GM18511 (cell line): ENCODE measurements around the gene GP1BA.

Experiments
- ATAC-seq: cut with Tn5 transposase; IDR thresholded peaks from one replicate; pipeline ENCODE4 v1.9.1; 2021; ENCODE audit warnings: mild to moderate bottlenecking, moderate library complexity; ENCODE audit not compliant: unreplicated experiment

The GP1BA gene

DNA sequence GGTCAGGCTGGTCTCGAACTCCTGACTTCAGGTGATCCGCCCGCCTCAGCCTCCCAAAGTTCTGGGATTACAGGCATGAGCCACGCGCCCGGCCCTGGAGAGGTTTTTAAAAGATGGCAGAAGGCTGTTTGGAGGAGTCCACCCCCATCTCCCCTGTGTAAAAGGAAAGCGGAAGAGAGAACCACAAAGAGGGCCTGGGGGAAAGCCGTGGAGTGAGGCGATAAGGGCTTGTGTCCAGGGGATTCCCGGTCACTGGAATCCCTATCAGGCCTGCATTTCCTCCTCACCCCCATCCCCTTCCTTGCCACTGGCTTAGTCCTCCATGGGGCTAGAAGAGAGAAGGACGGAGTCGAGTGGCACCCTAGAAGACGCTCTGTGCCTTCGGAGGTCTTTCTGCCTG, at the start of gene GP1BA:
TSS of gene GP1BA (plus strand) at position 315 of the 400 bp plus-strand sequence. CDS start 328 bp downstream, outside the sequence.
- no peak for ATAC-seq

DNA sequence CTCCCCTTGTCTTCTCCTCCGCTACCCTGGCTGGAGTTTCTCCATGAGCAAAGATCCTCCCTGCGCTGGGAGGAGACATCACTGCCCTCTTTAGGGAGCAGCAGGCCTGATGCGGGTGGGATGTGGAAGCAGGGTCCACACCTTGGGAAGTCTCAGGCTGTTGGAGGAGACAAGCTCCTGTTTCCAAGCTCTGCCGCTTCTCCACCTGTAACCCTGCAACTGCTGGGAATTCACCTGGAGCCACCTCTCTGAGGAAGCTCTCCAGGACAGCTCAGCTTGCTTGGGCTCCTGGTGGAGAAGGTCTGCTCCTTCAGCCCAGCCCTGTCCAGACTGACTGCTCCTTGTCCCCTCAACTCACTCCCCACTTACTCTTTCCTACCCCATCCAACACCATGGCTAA, 47.6 kb upstream of the GP1BA start:
- no peak for ATAC-seq

DNA sequence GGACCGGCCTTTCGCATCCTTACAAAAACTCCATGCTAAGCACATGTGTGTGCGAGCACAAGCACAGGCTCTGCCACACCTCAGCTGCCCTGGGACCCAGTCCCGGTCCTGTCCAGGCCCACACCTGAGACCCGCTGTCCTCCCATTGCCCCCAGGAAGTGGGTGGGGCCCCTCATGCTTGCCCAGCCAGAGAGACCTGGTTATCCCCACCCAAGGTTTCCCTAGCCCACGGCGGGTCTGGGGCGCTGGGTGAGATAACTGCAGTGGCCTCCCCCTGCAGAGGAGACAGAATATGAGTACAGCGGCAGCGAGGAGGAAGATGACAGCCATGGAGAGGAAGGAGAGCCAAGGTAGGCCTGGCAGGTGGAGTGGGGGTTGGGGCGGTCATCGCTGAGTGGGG, 45.2 kb upstream of the GP1BA start:
- no peak for ATAC-seq

DNA sequence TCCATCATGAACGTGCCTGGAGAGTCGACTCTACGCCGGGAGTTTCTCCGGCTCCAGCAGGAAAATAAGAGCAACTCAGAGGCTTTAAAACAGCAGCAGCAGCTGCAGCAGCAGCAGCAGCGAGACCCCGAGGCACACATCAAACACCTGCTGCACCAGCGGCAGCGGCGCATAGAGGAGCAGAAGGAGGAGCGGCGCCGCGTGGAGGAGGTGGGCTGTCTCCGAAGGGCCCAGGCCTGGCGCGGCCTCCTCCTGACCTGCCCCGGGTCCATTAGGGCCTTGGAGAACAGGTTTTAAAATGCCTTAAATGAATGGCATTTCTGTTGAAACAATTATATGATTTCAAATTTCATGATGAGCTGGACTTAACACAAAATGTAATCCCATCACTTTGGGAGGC, 44.5 kb upstream of the GP1BA start:
- ATAC-seq = no peak

DNA sequence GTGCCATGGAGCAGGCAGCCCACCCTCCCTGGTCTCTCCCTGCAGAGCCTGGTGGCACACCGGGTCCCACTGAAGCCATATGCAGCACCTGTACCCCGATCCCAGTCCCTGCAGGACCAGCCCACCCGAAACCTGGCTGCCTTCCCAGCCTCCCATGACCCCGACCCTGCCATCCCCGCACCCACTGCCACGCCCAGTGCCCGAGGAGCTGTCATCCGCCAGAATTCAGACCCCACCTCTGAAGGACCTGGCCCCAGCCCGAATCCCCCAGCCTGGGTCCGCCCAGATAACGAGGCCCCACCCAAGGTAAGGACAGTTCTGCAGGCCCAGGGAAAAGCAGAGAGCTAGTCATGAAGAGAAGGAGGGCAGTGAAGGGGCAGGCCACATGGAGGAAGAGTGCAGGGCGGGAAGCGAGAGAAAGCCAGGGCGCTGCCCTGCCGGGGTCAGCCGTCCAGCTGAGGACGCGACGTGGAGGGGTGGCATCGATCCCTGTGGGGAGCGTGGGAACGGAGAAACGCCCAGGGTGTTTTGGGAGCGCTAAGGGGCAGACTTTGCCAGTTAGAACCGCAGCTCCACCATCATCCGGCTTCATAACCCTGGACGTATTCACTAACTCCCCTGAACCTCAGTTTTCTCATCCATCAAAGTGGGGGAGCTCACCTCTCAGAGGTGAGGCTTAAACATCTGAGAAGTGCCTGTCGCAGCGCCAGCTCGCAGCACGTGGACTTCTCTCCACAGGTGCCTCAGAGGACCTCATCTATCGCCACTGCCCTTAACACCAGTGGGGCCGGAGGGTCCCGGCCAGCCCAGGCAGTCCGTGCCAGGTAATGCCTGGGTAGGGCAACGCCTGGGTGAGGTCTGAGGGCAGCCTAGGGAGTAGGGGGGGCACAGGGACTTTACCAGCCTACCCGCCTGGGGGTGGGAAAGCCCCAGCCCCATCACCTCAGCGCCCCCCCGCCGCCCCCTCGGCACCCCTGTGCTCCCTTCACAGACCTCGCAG, 40.4 kb upstream of the GP1BA start:
- ATAC-seq = no peak

- no peak for ATAC-seq
Measured at GRCh38 chr17:4892499-4893221, 39.4 kb upstream of the GP1BA start.

DNA sequence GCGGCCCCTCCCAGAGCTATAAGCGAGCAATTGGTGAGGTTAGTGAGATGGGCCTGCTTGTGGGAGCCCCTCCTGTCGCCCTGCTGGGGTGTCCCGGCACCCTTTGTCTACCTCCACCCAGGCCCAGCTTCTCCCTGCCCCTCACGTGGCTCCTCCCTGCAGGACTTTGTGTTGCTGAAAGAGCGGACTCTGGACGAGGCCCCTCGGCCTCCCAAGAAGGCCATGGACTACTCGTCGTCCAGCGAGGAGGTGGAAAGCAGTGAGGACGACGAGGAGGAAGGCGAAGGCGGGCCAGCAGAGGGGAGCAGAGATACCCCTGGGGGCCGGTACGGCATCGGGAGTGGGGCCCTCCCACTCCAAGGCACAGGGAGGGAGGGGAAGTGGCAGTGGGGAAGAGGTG, 38.8 kb upstream of the GP1BA start:
- no peak for ATAC-seq

- ATAC-seq = no peak
Measured at GRCh38 chr17:4893721-4894560, 38.1 kb upstream of the GP1BA start.

DNA sequence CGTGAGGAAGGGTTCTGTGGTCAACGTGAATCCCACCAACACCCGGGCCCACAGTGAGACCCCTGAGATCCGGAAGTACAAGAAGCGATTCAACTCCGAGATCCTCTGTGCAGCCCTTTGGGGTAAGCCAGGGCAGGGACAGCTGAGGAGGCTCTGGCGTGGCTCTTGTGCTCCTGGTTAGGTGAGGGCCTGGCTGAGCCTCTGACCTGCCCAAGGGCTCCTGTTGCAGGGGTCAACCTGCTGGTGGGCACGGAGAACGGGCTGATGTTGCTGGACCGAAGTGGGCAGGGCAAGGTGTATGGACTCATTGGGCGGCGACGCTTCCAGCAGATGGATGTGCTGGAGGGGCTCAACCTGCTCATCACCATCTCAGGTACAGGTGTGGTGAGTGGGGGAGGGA, 37.0 kb upstream of the GP1BA start:
- no peak for ATAC-seq

DNA sequence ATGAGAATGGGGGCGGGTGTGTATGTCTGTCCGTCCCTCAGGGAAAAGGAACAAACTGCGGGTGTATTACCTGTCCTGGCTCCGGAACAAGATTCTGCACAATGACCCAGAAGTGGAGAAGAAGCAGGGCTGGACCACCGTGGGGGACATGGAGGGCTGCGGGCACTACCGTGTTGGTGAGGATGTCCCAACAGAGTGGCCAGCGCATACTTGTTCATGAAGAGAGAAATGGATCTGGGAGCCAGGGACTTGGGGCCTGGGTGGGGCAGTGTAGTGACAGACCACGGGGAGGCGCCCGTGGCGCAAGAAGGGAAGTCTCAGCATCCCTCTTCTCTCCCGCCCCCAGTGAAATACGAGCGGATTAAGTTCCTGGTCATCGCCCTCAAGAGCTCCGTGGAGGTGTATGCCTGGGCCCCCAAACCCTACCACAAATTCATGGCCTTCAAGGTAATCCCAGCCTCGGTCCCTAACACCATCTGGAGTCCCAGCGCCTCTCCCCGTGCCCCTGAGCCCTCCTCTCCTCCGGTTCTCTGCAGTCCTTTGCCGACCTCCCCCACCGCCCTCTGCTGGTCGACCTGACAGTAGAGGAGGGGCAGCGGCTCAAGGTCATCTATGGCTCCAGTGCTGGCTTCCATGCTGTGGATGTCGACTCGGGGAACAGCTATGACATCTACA, 36.3 kb upstream of the GP1BA start:
- ATAC-seq = no peak

DNA sequence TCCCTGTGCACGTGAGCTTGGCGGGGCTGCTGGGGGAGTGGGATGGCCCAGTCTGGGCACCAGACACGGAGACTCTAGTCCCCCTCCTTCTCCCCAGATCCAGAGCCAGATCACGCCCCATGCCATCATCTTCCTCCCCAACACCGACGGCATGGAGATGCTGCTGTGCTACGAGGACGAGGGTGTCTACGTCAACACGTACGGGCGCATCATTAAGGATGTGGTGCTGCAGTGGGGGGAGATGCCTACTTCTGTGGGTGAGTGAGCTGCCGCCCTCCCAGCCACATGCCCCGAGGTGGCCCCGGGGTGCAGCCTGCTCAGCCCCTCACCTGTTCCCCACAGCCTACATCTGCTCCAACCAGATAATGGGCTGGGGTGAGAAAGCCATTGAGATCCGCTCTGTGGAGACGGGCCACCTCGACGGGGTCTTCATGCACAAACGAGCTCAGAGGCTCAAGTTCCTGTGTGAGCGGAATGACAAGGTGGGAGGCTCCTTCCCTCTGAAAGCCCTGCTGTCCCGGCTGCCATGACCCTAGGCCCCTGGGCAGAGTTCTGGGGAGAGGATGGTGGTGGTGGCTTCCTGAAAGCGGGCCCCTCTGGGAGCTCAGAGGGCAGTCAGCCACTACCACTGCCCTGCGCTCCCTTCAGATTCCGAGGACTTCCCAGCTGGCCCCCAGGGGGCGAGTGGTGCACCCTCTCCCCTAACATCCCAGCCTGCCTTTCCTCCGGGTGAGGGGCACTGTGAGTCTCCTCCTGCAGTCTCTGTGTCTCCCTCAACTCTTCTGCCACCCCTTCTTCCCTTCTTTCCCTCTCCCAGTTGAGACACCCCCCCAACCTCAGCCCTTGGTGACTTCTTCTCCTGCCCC, 35.5 kb upstream of the GP1BA start:
- no peak for ATAC-seq

- ATAC-seq = no peak
Measured at GRCh38 chr17:4897198-4897687, 34.8 kb upstream of the GP1BA start.

DNA sequence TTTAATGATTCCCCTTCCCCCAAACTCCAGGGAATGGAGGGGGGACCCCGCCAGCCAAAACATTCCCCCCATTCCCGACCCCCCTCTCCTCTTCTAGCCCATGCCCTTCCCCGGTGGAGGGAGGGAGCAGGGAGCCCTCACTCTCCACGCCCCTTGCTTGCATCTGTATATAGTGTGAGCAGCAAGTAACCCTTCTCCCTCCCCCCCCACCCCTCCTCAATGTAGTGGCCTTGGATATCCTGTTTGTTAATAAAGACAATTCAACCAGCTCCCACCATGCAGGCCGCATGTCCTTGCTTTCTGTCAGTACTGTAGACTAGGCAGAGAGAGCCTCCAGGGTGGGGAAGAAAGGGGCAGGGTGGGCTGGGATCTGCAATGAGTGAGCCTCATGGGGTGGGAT, 34.3 kb upstream of the GP1BA start:
- ATAC-seq = no peak

DNA sequence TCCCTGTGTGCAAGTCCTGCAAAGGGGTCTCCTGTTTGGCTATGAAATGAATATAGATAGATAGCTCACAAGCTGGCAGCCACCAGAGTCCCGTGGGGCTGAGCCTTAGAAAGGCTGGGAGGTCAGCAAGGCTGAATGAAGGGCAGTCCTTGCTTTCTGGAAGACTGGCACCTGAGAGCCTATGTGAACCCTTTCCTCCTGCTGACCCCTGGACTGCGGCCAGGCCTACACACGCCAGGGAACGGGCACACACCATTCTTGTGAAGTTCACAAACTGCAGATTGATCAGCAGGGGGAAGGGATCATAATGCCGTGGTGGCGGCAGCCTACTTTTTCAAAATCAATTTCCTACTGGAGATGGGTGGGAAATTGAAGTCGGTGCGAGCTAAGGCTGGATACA, 33.7 kb upstream of the GP1BA start:
- no peak for ATAC-seq

GRCh38 chr17:4898927-4899326, 33.1 kb upstream of the GP1BA start:
- ATAC-seq = no peak

DNA sequence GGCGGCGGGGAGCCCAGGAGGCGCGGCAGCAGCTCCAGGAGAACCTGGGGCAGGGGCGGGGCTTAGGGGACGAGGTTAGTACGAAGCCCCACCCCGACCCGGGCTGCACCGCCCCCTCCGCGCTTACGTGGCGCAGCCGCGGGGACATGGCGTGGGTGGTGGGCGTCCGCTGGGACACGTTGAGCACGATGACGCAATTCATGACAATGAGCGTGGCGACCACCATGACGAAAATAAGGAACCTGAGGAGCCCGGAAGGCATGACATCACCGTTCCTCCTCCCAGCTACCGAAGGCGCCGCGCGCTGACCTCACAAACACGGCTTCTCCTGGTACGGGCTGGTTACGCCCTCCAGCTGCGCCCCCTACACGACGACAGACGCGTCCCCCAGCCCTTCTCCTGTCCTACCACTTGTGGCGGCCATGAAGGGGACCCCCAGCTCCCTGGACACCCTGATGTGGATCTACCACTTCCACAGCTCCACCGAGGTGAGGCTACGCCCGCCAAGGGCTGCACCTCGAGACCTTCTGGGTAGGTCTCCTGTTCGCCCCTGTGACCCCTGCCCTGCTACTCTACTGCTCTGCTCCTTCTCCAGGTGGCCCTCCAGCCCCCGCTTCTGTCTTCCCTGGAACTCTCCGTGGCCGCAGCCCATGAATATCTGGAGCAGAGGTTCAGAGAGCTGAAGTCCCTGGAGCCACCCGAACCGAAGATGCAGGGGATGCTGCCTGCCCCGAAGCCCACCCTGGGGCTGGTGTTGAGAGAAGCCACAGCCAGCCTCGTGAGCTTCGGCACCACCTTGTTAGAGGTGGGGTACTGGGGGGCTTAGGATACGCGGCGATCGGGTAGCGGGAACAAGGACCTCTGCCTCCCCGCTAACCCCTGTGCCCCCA, 32.5 kb upstream of the GP1BA start, which contains the start of gene C17orf107:
TSS of gene C17orf107 (plus strand) at position 196 of the 890 bp plus-strand sequence. CDS start at position 423, 227 bp downstream.
- no peak for ATAC-seq

GRCh38 chr17:4900231-4901107, 31.6 kb upstream of the GP1BA start:
- ATAC-seq = no peak
